ENCODE measurements around the gene KLHL10.
"Not testable (repeated sequence)": the region's sequence is repeated elsewhere in the genome, so short reads cannot be mapped to it uniquely, and the experiment has no call there.

Gene KLHL10

GRCh38 chr17:41823141-41823524 is 14.5 kb upstream of the KLHL10 start:
- no peak overlapping the region for H3K4me3 ChIP-seq (ENCODE audit: low read length)
- TF ChIP-seq ZNF274 (IDR thresholded peaks at IDR 0.05; ENCODE audit: low read depth, low read length), result no peak

- no peak overlapping the region for H3K4me3 ChIP-seq (ENCODE audit: low read length)
- TF ChIP-seq ZNF274 (IDR thresholded peaks at IDR 0.05; ENCODE audit: low read depth, low read length), result no peak
Measured at GRCh38 chr17:41823580-41823979, 14.0 kb upstream of the KLHL10 start.

GRCh38 chr17:41824086-41824485 is 13.5 kb upstream of the KLHL10 start:
- H3K4me3 ChIP-seq (ENCODE audit: low read length), result no peak overlapping the region
- no peak for TF ChIP-seq ZNF274 (IDR thresholded peaks at IDR 0.05; ENCODE audit: low read depth, low read length)

- no peak for TF ChIP-seq ZNF274 (IDR thresholded peaks at IDR 0.05; ENCODE audit: low read depth, low read length)
- H3K4me3 ChIP-seq (ENCODE audit: low read length), result no peak overlapping the region
Measured at GRCh38 chr17:41825175-41825845, 12.3 kb upstream of the KLHL10 start.

GRCh38 chr17:41829961-41830360 is 7.7 kb upstream of the KLHL10 start:
- H3K4me3 ChIP-seq (ENCODE audit: low read length), result not testable (repeated sequence)

GRCh38 chr17:41835214-41835799 is 2.3 kb upstream of the KLHL10 start:
- TF ChIP-seq ZNF274 (IDR thresholded peaks at IDR 0.05; ENCODE audit: low read depth, low read length), result no peak
- H3K4me3 ChIP-seq (ENCODE audit: low read length), result peak overlapping the region; percentile 92

- TF ChIP-seq ZNF274 (IDR thresholded peaks at IDR 0.05; ENCODE audit: low read depth, low read length), result no peak
- H3K4me3 ChIP-seq (ENCODE audit: low read length), result peak within 1 kb of the TSS; percentile 92
Measured at GRCh38 chr17:41835800-41836549, 1.6 kb upstream of the KLHL10 start, which contains the start of gene NT5C3B. Gene NT5C3B, minus strand, starts transcription at chr17:41836232. Its CDS starts 39 bp downstream, at chr17:41836193.

- peak overlapping the region; percentile 53; the same call in 1 of the 2 replicates for H3K4me3 ChIP-seq (ENCODE audit: low read length)
- no peak for TF ChIP-seq ZNF274 (IDR thresholded peaks at IDR 0.05; ENCODE audit: low read depth, low read length)
Measured at GRCh38 chr17:41836550-41837196, 952 bp upstream of the KLHL10 start.

- not testable (repeated sequence) for H3K4me3 ChIP-seq (ENCODE audit: low read length)
Measured at GRCh38 chr17:41839448-41839847, 1.8 kb downstream of the KLHL10 start.

GRCh38 chr17:41840781-41841180 is 3.2 kb downstream of the KLHL10 start:
- not testable (repeated sequence) for H3K4me3 ChIP-seq (ENCODE audit: low read length)

- no peak overlapping the region for H3K4me3 ChIP-seq (ENCODE audit: low read length)
- TF ChIP-seq ZNF274 (IDR thresholded peaks at IDR 0.05; ENCODE audit: low read depth, low read length), result no peak
Measured at GRCh38 chr17:41844971-41845370, 7.3 kb downstream of the KLHL10 start.

- H3K4me3 ChIP-seq (ENCODE audit: low read length), result no peak overlapping the region
- TF ChIP-seq ZNF274 (IDR thresholded peaks at IDR 0.05; ENCODE audit: low read depth, low read length), result no peak
Measured at GRCh38 chr17:41848788-41849187, 11.2 kb downstream of the KLHL10 start.

- no peak overlapping the region for H3K4me3 ChIP-seq (ENCODE audit: low read length)
- no peak for TF ChIP-seq ZNF274 (IDR thresholded peaks at IDR 0.05; ENCODE audit: low read depth, low read length)
Measured at GRCh38 chr17:41849251-41849990, 11.8 kb downstream of the KLHL10 start.

GRCh38 chr17:41851382-41851781 is 13.8 kb downstream of the KLHL10 start:
- not testable (repeated sequence) for H3K4me3 ChIP-seq (ENCODE audit: low read length)
